Forelimb muscle (tissue), 1 donor: ENCODE measurements around the gene CYP2C8. TPM values are rescaled to one million over a fixed set of nuclear protein-coding genes. Genes with fewer than 3 reads are reported as not detected.
"Not testable (repeated sequence)": the region's sequence is repeated elsewhere in the genome, so short reads cannot be mapped to it uniquely, and the experiment has no call there.

Source experiments
- DNase-seq: peaks from one replicate; pipeline ENCODE4 v3.0.0-alpha.2; 2013; ENCODE audit warnings: low read depth
- polyA plus RNA-seq: library from polyadenylated mRNA; unstranded; fragments of 120-200 nt; gene quantifications from one replicate; pipeline ENCODE4 v1.2.1, GENCODE V29; 2013; ENCODE audit not compliant: insufficient read length

CYP2C8 gene
- polyA plus RNA-seq, result 0.82 TPM

DNA sequence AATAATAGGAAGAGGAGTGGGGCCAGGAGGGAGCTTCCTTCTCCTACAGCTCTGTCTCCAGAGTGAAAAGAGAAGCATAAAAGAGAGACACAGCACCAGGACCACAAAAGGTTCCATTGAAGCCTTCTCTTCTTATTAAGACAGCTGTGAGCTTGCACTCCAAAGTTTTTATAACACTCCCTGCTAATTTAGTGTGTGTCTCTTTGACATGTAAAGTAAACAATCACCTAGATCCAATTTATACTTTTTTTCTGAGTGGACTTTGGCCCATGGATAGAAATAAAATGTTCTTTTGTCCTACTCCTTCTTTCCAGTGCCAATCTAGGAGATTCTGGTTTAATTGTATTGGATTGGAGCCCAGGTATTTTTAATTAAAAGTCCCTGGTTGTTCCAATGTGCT lies at the start of gene CYP2C8:
Gene CYP2C8 (minus strand): TSS at position 212 of the 400 bp plus-strand sequence. CDS start 95 bp downstream, at position 117.
- DNase-seq, result no peak

DNA sequence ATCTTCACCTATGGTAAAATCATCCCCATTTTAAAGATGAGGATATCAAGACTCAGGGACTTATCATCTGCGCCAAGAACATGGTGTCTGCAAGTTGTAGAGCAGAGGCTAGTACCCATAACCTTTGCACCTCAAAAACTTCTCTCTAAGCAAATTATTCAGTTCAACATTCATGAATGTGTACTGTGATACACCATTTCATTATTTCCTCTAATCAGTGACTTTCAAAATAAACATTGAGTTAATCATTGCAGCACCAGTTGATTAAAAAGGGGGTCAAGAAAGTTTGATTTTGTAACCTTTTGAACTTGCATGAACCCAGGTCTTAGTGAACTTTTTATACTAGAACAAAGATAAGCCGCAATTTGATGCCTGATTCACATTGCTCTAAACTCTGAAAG lies 47.6 kb upstream of the CYP2C8 start:
- no peak for DNase-seq

GRCh38 chr10:95110823-95111222 lies 41.5 kb upstream of the CYP2C8 start:
- not testable (repeated sequence) for DNase-seq

DNA sequence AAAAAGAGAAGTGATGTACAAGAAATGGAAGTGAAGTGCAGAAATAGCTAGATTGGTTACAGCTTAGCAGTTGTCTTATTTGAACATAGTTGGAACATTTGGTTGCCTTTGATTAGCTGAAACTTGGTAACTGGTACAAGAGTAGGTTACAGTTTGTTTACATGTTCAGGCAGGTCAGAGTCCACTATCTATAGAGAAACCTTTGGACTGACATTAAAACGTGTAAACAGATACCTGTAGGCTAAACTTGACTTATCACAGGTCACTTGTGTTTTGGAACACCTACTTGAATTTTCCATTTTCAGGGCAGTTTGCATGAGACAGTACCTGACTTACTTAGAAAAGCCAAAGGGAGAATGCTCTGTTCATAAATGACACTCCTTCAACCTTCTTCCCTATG lies 28.5 kb upstream of the CYP2C8 start:
- no peak for DNase-seq

DNA sequence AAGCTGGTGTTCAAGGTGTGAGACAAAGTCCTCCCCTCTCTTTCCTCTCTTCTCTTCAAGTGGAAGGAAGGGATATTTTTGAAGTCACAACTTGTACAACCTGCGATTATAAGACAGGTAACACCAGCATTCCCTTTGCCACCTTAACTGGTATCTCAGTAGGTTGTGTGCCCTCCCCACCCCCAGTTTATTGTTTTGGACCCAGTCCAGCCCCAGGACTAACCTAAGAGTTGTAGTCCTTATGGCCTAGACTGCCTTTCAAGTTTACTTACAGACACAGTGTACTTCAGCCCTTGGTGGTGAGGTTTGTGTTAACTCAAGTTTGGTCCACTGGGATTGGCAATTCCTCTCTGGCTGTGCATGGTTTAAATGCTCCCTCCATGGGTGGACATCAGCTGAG lies 26.8 kb upstream of the CYP2C8 start:
- no peak for DNase-seq

- DNase-seq, result not testable (repeated sequence)
These were observed 10.3 kb upstream of the CYP2C8 start for GRCh38 chr10:95079626-95080025.

DNA sequence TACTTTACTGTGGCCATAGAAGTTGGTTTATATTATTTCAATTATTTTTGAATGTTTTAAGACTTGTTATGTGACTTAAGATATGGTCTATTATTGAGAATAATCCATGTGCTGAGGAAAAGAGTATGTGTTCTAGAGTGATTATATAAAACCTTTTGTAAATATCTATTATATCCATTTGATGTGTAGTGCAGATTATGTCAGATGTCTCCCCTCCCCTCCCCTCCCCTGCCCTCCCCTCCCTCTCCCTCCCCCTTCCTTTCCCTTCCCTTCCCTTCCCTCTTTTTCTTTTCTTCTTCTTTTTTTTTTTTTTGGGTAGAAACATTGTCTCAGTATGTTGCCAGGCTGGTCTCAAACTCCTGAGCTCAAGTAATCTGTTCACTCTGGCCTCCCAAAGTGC lies 8.3 kb upstream of the CYP2C8 start:
- DNase-seq, result no peak

- no peak for DNase-seq
These were observed 1.9 kb upstream of the CYP2C8 start for GRCh38 chr10:95071107-95071660.

DNA sequence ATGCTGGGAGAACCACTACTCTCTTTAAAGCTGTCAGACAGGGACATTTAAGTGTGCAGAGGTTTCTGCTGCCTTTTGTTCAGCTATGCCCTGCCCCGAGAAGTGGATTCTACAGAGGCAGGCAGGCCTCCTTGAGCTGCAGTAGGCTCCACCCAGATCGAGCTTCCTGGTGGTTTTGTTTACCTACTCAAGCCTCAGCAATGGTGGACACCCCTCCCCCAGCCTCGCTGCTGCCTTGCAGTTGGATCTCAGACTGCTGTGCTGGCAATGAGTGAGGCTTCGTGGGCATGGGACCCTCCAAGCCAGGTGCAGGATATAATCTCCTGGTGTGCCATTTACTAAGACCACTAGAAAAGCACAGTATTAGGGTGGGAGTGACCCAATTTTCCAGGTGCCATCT lies 5.2 kb downstream of the CYP2C8 start:
- DNase-seq, result not testable (repeated sequence)

- no peak for DNase-seq
These were observed 12.4 kb downstream of the CYP2C8 start for GRCh38 chr10:95056744-95057363.

DNA sequence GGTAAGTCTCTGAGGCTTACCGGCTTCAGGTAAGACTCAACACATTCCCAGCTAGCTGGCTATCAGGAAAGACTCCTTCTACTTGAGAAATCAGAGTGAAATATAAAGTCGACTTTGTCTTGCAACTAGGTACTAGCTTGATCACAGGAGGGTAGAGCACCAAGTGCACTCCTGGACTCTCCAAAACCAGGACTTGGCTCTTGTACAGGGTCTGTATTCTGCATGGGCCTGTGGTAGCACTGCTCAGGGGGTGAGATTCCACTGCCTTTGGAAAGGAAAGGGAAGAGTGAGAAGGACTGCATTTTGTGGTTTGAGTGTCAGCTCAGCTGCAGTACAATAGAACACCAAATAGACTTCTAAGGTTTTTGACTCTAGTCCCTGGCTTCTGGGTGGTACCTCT lies 19.4 kb downstream of the CYP2C8 start:
- DNase-seq, result no peak

GRCh38 chr10:95048206-95048605 lies 21.1 kb downstream of the CYP2C8 start:
- no peak for DNase-seq

DNA sequence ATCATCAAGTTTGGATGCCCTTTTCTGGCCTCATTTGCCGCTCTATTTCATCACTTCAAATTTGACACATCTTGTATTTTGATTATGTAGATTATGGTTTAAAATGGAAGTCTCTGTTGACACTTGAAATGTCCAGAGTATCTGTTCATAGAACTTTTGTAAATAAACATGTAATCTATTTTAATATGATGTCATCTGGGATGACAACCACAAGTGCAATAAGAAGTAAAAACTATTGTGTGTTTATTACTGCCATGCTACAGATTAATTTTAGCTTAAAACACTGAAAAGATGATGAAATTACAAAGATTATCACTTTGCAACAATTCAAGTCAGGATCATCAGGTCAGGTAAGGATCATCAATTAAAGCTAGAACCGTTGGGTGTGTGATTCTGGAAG lies 30.0 kb downstream of the CYP2C8 start:
- DNase-seq, result no peak

DNA sequence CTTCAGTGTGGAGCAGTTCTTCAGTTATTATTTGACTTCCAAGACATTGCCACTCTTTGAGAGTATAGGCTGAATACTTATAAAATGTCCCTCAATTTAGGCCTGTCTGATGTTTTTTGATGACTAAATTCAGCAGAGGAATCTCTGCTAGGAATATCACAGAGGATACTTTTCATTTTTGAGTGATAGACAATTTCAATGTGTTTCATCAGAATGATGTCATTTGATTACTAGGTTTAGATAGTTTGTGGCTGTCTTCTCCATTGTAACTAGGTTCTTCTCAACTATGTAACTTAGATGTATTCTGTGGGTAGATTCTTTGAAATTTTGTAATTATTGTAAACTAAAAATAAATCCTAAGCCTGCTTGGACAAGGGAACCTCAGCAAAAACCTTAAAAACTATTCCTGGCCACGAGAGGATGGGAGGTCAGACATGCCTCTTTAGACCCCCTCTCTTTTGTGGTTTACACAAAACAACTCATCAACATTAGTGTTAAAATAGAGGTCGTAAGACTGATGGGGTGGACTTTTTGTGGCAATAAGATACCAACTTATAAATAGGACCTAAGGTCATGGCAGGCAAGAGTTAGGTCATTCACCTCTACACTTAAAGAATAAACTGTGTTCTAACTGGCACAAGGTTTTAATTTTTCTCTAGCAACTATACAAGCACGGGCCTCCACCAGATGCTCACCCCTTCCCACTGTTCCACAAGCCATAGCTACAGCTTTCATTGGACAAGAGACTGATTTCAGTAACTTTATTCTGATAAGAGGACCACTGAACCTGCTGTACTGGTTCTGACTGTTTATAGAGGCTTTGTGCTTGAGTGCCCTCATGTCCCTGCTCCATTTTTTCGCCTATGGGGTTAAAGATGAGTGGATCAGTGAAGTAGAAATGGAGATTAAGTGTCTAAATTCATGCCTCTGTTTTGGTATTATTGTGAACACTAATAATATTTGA lies 33.7 kb downstream of the CYP2C8 start:
- DNase-seq, result no peak

GRCh38 chr10:95034401-95034800 lies 34.9 kb downstream of the CYP2C8 start:
- no peak for DNase-seq

- no peak for DNase-seq
These were observed 37.6 kb downstream of the CYP2C8 start for GRCh38 chr10:95031656-95032055.

- no peak for DNase-seq
These were observed 42.8 kb downstream of the CYP2C8 start for GRCh38 chr10:95026461-95026860.

DNA sequence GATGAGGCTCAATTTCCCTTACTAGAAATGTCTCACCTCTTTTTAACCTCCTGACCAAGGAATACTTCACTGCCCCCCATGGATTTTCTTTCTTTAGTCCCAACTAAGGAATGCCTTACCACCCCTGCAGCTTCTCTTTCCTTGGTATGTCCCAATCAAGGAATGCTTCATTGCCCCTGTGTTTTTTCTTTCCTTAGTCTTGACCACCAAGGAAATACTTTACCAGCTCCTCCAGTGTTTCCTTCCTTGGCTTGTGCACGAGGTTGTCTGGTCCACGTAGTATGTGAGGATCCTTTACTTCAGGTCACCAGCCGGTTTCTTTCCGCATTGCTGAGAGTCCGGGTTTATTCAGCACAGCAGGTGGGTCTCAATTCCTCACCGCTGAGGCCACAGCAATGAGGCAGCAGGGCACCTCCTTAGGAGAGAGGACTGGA lies 71.5 kb downstream of the CYP2C8 start:
- DNase-seq, result no peak

DNA sequence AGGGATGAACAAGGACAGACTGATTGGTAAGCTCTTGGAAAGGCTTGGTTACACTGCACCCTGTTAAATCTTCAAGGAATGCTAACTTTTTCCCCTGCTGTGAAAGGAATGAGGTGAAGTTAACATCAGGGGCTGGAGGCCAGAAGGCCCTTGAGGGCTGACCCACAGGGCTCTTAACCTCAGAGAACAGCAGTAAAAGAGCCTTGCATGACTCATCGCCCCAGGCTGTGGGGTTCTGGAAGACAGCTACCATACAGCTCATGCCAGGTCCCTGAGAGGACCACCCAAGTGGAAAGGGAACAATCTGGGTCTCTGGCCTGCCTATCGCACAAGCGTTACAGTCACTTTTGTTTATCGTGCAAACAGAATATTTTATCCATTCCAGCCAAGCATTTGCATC lies 76.5 kb downstream of the CYP2C8 start:
- no peak for DNase-seq

DNA sequence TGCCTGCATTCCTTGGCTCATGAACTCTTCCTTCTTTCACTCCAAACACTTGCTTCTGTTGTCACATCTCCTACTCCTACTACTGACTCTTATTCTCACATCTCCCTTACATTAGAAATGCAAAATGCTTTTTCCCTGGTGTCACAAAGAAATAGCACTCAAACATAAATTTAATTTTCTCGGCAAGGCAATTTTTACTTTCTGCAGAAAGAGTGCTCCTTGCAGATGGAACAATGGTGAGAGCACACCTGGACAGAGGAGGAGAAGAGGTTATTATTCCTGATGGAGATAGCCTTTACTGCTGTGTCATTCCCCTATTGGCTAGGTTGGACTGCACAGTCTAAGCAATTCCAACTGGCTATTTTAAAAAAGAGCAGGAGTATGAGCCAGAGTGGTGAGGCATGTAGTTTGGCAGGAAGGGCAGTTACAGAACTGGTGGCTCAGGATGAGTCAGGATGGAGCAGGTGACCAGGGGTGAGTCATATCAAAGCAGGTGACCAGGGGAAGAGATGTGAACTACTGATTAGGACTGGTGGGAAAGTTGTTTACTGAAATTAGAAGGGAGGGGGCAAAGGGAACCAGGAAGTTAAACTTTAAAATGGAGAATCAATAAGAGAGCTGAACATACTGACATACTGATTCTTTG lies 77.9 kb downstream of the CYP2C8 start:
- no peak for DNase-seq

- DNase-seq, result no peak
These were observed 80.1 kb downstream of the CYP2C8 start for GRCh38 chr10:94989192-94989591.
